Retina (tissue), 1 donor: ENCODE results near the gene ORC1.
A peak's percentile ranks its signal among the peaks of the same experiment; 100 is the strongest.
"Not testable (repeated sequence)": the region's sequence is repeated elsewhere in the genome, so short reads cannot be mapped to it uniquely, and the experiment has no call there.

Experiments used
- DNase-seq: peaks from one replicate; pipeline ENCODE4 v3.0.0-alpha.2; 2016

ORC1 gene

GRCh38 chr1:52369851-52370250, 34.4 kb downstream of the ORC1 start:
- DNase-seq: not testable (repeated sequence)

GRCh38 chr1:52368383-52369172, 35.6 kb downstream of the ORC1 start:
- peak; percentile 85 for DNase-seq

- no peak for DNase-seq
Observed at GRCh38 chr1:52367272-52367671, 37.0 kb downstream of the ORC1 start.

- no peak for DNase-seq
Observed at GRCh38 chr1:52366517-52366827, 37.8 kb downstream of the ORC1 start.

- DNase-seq: peak; percentile 97
Observed at GRCh38 chr1:52365746-52366516, 38.3 kb downstream of the ORC1 start, which contains the start of gene CC2D1B. CC2D1B (minus strand) TSS chr1:52366205; CDS start chr1:52364620, 1,585 bp downstream.

GRCh38 chr1:52365071-52365745, 39.0 kb downstream of the ORC1 start:
- peak; percentile 58 for DNase-seq

- no peak for DNase-seq
Observed at GRCh38 chr1:52364235-52364839, 39.9 kb downstream of the ORC1 start.

- no peak for DNase-seq
Observed at GRCh38 chr1:52360595-52360968, 43.6 kb downstream of the ORC1 start.

- DNase-seq: no peak
Observed at GRCh38 chr1:52359676-52360594, 44.3 kb downstream of the ORC1 start.

GRCh38 chr1:52358851-52359497, 45.2 kb downstream of the ORC1 start:
- DNase-seq: no peak

GRCh38 chr1:52357397-52357796, 46.8 kb downstream of the ORC1 start:
- DNase-seq: no peak

- no peak for DNase-seq
Observed at GRCh38 chr1:52356818-52357355, 47.3 kb downstream of the ORC1 start.

GRCh38 chr1:52355847-52356505, 48.2 kb downstream of the ORC1 start:
- DNase-seq: no peak

GRCh38 chr1:52355436-52355835, 48.8 kb downstream of the ORC1 start:
- DNase-seq: no peak

- no peak for DNase-seq
Observed at GRCh38 chr1:52352690-52353089, 51.5 kb downstream of the ORC1 start.

- DNase-seq: peak; percentile 30
Observed at GRCh38 chr1:52348704-52349300, 55.4 kb downstream of the ORC1 start.

GRCh38 chr1:52346653-52347052, 57.6 kb downstream of the ORC1 start:
- no peak for DNase-seq

- DNase-seq: no peak
Observed at GRCh38 chr1:52345252-52345651, 59.0 kb downstream of the ORC1 start.

- DNase-seq: no peak
Observed at GRCh38 chr1:52343979-52344378, 60.2 kb downstream of the ORC1 start.

GRCh38 chr1:52341655-52342260, 62.5 kb downstream of the ORC1 start:
- DNase-seq: no peak
